SH-SY5Y (cell line): ENCODE results near the gene TSSK2.

Source experiments
- GATA2 ChIP-seq: IDR thresholded peaks from 2 replicates; pipeline ENCODE4 v1.6.1; 2011; ENCODE audit warnings: mild to moderate bottlenecking, low read depth, low read length
- GATA3 ChIP-seq: IDR thresholded peaks from 2 replicates; pipeline ENCODE4 v1.6.1; 2011; ENCODE audit warnings: low read depth, mild to moderate bottlenecking, low read length, moderate library complexity

DNA sequence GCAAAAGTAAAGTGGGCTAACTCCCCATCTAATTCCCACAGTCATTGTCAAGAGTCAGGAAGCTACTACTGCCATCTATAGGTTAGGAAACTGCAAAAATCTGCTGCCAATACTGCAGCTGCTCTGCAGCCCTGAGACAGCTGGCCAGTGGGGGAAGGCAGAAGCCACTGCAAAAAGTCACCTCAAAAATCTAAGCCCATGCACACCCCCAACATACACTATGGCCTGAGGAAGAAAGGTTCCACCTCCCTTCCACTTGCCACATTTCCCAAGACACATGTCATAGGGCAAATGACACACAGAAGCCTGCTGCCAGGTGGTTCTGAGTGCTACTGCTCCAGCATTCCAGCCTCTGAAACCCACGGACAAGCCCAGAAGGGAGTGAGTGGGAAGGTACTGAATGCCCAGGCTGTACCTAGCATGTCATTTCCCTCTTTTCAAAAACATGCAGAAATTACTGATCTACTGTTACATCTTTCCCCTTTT lies 45.8 kb upstream of the TSSK2 start:
- TF ChIP-seq GATA2 (no peak), GATA3 (no peak)
